ENCODE data around the gene SORBS2. TPM values are rescaled to one million over a fixed set of nuclear protein-coding genes. Genes with fewer than 3 reads are reported as not detected.

SORBS2 gene
- total RNA-seq, 1 donor from 2014 or later, result 103 TPM

DNA sequence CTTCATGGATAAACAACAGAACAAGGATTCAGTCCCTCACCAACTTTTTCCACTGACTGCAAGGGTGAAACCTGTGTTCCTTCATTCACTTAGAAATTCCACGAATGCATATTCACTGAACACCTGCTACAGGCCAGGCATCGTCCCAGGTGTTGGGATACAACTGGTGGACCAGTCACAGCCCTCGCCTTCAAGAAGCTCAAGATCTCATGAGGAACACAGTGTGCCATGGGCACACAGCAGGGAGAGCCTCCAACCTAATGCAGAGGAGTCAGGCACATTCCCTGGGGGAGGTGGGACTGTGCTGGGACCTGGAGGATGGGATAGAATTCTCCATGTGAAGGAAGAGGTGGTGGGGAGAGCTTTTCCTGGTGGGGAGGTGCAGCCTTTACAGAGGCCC lies 169.1 kb downstream of the SORBS2 start:
- DNase-seq (ENCODE audit: low spot score), result no peak

DNA sequence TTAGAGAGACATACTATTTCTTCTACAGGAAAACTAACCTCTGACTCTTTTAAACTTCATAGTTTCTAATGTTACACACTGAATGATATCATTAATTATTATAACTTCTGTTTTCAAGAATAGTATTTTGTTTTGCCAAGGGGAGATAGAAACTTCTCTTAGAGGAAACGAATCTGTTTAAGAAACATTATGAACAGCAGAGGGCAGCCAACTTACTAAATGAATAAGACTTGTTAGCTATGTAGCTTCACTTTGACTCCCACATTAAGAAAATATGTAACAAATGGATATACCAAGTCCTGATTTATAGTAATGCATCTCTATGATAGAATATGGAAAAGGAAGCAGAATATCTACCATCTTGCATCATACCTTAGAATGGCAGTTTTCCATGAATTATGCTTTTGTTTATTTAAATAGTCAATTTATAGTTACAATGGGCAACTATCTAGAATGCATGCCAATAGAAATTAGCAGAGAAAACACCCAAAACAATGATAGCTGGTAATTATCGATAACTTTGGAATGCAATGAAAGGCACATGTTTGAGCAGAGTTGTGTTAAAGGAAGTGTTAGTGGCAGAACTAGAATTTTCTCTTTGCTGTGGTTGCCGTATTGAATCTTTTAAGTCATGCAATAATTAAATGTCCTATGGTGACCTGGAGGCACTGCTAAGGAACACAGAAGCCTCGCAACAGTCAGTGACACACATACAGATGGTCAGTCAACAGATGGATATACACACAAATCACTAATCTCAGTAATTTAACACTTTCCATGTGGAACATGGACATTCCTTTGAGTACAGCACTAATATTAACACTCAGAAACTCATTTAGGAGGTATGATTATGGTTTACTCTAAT lies 171.0 kb downstream of the SORBS2 start:
- no peak for DNase-seq (ENCODE audit: low spot score)

DNA sequence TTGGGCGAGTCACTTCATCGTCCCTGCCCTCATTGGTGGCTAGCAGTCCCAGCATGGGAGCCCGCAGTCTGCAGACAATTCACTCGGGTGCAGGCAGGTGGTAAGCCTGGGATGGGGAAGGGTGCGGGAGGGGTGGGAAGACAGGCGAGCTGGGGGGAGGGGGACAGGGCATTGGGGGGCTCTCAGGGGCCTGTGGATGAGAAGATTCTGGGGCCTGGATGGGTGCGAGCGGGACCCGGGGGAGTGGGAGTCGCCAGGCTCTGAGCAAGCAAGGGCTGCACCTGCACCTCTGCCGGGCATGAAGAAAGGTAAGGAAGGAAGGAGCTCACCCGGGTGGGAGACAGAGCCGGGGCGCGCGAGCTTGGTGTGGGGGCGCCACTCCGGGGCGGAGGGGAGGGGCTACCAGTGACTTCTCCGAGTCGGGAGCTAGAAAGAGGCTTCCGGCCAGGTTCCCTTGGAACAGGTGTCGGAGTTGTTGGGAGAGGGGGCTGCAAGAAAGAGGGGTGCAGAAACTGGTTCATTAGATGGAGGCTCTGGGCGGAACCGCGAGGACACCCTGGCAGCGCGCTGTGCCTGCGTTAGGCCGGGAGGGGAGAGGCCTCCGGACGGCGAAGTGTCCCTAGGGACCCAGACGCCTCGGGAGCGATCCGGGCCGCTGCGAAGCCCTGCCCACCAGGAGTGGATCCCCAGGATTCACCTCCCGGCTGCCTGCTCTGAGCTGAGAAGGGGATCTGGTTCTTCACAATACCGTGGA lies 173.3 kb downstream of the SORBS2 start:
- no peak for DNase-seq (ENCODE audit: low spot score)

DNA sequence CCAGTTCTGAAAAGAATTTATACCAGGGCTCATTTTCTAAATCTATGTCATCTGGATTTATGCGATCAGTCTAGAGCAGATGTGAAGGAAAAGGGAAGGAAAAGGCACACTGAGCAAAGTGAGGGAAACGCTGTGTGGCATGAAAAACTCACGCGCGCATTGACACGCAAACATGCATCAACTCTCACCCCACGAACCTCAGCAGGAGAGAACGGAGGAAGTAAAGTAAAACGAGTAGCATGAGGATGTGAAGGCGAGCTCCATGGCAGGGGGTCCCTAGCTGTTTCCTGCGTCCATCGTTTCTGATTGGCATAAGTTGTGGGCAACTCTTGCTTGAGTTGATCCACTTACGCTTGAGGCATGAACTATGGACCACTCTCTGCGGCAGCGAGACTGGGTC lies 173.9 kb downstream of the SORBS2 start:
- DNase-seq (ENCODE audit: low spot score), result no peak

DNA sequence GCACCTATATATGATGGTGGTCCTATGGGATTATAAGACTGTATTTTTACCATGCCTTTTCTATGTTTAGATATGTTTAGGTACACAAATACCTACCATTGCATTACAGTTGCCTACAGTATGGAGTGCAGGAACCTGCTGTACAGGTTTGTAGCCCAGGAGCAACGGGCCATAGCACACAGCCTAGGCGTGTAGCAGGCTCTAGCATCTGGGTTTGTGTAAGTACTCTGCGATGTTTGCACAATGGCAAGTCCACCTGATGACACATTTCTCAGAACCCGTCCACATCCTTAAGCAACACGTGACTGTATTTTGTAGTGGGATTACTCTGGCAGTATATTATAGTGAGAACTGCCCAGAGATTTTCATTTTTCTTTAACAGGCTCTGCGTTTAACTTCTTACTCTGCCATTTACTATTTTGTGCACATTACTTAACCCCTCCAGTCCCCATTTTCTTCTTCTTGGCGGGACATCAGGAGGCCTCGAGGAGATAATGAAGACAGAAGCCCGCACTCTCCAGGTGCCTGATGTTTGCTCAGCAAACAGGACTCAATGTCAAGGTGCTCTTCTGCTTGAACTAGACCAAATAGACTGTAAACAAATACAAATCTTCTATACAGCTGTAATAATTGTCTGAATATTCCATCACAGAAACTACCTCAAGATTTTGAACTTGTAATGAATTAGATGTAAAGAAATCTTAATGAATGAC lies 174.7 kb downstream of the SORBS2 start:
- no peak for DNase-seq (ENCODE audit: low spot score)

DNA sequence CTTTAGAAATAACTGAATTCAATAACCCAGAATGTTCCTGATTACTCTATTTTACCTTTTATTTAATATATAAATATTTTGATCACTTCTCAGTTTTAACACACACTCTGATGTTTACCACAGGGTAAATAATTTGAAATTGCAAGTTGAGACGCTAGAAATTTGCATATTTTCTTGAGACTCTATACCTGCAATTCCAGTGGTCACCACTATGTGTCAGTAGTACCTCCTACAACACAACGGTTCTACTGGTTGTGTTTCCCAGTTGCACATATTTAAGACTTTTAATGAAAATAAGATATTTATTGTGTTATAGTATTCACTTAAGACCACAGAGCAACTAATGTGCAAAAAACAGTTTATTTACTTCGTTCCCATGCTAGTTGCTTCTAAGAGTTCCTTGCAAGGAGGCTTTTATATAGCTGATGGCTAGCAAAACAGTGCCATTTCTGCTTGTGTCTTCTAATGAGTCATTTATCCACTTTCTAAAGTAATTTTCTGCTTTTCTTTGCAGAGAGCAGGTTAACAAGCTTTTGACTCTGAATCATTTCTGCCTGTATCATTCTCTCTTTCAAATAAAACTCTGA lies 177.8 kb downstream of the SORBS2 start:
- DNase-seq (ENCODE audit: low spot score), result no peak

DNA sequence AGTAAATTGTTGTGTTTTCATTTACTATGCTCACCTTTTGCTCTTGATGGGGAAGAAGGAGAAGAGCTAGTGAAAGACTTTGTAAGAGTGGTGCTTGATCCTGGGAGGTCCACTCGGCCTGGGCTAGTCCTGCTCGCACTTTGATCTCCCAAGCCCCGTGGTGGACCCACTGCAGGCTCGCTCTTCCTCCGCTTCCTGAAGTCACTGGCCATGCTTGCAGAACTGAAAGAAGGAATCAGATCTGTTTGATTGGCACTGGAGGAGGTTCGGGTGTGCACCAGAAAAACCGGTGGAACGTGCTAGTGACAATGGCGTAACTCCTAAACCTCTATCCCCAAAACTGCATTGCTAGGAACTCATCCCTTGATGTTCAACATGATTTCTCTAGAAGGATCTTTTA lies 185.2 kb downstream of the SORBS2 start:
- DNase-seq (ENCODE audit: low spot score), result no peak

DNA sequence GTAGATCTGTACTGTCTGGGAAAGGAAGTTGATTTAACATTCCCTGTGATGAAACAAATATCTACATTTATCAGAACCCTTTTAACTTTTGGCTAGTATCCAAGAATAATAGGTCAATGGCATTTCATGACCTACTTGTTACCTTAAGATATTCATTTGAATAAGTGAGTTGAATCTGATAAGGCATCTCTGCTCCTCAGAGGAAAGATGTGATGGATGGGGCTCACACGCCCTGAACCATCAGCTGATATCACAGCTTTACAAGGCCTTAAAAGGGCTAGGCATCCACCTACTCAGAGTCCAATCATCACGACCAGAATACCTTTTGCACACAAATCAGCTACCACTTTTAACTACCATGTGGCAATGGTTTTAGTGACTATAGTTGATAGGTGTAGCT lies 186.5 kb downstream of the SORBS2 start:
- DNase-seq (ENCODE audit: low spot score), result no peak

DNA sequence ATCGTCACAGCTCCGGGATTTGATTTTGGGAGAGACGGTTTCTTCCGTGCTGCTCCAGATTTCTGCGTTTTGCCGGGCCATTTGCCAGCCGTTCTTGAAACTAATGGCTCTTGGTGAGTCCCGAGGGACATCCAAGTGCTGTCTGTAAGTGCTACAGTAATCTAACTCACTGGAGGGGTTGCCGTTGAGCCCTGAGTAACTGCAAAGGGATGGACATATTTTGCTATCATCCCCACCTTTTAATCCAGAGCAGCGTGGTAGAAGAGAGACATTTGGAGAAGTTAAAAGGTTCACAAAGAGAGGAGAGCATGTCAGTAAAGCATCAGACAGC lies 187.8 kb downstream of the SORBS2 start:
- DNase-seq (ENCODE audit: low spot score), result no peak

DNA sequence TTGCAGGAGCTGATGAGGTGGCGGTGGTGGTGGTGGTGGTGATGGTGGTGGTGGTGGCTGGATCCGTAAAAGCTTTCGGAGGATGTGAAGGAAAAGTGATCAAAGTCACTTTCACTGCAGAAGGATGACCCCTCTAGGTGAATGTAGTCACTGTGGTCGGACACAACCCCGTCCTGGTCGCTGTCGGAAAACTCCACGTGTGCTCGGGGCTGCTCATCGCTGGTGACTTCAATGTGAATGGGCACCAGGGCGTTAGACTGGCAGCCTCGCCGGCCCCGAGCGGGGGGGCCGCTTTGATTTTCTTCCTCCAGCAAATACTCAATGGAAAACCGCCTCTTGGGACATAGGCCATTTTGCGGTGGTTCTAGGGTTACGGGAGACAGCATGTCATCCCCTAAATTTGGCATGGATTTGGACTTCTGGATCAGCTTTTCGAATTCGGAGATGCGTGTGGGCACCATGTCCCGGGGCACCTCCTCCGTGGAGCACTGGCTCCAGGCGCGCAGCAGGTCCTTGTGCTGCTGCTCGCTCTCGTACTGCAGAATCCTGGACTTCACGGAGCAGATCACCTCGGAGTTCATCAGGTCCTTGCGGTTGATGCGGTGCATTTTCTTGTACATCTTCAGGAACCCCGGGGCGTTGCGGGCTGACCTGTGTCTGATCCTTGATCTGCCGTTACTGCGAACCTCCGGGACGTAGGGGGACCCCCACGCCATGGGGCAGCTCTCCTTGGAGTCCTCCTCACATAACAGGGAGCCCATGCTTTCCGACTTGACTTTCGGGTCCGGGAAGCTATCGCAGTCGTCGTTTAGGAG lies 188.3 kb downstream of the SORBS2 start:
- no peak for DNase-seq (ENCODE audit: low spot score)

DNA sequence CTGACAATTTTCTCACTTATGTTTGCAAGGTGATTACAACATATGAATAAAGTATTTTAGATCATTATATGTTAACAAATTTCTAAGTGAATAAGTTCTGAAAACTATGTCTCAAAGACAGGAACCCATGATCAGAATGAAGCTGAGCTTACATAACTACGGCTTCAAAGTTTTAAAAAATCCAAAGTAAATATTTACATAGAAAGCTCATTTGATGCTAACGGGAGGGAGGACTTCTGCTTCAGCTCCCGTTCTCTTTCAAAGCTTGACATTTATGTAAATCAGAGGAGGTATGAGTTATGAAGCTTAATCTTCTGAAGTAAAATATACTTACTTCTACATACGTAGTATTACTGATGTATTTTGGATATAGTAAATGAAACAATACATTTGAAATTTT lies 203.8 kb downstream of the SORBS2 start:
- no peak for DNase-seq (ENCODE audit: low spot score)

DNA sequence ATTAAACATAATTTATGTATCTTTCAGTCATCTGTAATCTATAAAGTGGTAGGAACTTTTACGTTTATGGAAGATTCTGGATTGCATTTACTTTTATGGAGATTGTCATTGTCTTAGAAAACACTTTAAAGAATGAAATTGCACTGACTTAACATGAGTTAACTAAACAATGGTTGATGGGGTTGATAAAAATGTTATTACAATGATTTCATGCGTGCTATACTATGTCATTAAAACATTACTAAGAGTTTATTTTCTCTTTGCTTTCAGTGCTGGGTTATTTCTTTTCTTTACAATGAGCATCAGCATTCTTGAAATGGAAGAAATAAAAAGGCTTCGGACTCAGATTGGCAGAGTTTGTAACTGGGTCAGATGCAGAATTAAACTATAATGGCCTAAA lies 209.6 kb downstream of the SORBS2 start:
- DNase-seq (ENCODE audit: low spot score), result no peak

DNA sequence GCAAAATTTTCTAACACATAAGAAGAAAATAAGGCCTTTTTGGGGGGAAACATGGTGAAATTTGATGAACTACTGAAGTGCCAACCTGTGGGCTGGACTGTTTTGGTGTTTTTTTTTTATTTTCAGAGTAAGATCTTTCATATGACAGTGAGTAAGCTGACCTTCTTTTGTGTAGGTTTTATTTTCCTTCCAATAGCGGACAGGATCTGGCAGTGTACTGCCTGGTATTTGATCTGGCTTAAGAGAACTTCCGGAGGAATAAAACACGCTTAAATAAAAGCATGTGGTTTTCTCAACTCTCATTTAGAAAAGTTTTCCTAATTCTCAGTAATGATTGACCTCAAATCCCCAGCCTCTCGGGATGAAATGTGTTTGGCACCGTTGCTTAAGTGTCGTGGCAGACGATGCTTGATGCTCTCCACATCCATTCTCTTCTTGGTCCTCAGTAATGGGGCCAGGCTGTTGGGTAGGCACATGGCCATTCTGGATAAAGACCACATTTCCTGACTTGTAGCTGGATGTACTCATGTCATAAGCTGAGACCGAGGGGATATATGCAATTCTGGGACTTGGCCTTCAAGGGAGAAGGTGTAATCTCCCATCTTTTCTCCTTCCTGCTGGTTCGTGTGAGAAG lies 211.1 kb downstream of the SORBS2 start:
- no peak for DNase-seq (ENCODE audit: low spot score)

DNA sequence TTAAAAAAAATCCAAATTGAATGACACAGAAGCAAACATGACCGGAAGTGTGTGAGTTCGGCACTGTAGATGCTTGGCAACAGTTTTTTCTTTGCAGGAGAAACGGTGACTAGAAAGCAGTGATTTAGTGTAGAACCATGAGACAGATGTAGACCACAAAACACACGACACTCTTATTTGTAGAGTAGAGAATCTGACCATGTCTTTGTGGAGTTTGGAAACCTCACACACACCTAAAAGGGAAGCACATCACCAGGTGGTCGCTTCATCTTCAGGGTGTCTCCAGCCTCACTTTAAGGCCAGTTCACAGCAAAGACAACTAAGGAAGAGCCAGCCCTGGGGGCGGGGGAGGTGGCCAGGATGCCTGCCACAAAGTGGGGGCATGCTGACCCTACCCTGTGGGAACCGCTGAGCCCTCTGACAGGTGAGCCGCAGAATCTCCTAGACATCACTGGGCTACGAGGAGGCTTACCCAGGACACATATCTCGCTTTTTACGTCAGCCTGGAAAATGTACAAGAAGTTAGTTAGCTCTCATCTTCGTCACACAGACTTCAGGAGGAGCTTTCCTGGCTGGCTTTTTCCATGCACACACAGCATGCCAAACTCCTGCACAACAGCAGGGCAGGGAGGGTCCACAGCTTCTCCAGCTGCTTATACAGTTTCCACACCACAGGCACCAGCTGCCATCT lies 212.3 kb downstream of the SORBS2 start:
- DNase-seq (ENCODE audit: low spot score), result no peak

DNA sequence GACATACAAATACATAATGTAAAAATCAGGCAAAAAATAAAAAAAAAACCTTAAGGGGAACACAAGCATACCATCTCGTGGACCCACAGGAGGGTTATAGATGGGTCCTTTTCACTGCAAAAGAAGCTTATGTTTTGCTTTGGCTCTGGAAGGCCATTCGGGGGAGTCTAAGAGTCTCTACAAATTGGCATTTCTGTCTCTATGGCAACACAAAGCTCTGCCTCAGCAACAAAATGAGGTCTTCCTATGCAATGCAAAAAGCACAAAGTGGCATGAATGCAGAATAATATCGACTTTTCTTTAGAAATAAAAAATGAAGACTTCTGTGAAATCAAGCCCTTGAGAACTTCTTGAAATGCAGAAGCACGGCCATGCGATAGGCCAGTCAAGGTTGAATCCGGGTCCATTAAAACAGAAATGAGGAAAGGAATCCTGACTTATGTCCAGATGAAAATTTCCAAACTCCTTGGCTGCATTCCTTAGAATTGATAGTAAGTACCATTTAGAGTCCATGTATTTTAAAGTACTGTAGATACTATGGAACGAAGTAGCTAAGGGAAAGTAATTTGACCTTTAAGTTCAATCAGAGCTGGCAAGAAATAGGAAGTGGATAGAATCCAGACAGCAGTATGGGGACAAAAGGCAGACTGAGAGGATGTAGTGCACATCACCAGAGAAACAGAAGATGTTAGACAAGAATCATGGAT lies 213.0 kb downstream of the SORBS2 start:
- no peak for DNase-seq (ENCODE audit: low spot score)

DNA sequence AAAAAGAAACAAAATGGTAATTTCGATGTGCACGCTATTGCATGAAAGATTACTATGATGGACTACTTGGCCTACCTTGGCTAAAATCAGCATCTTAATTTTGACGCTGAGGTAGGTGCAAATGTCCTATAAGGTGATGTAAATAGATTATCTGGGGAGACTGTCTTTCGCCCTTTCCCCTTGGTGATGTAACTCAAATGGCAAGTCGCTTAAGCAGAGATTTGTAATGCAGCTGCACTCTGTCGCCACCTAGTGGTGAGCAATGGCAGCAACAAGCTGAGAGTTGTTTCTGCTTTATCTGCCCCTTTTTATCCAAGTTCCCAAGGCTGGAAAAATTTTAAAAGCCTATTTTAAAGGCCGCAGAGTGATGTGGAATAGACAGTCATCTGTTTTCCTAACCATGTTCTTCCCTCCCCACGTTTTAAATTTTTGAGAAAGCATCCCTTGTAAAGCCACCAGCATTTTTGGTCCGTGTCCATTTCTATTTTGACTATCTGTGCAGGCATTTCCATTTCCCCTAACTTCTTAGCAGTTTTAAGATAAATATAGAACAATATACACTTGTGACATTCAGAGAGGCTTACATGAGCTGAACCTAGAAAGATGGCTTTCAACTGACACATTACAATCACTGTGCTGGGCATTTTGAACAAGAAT lies 214.3 kb downstream of the SORBS2 start:
- peak; percentile 76 for DNase-seq (ENCODE audit: low spot score)

DNA sequence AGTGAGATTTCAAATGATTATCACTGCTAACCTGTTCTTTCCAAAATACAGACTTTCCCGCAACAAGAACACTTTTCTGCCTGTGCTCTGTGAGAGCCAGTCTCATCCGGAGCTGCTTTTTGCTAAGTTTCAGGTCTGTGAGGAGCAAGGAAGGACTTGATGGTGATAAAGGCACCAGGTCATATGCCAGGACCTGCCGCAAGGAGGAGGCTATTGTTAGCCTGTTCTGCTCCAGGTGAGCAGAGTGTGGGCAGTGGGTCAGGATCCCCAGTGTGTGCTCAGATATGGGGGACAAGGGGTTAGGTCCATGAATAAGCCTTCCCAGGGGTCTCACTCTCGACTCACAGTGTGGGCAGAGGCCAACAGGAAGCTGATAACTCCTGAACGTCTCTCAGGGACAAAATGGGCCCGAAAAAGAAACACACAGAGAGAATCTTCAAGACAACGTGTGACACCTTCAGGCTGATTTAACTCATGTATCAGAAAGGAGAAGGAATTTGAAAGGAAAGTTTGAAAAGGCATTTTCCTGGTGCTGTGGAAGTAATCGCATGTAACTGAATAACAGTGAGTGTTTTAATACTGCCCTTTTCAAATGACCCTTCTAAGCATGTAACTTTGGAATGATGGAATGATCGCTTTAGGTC lies 219.0 kb downstream of the SORBS2 start:
- DNase-seq (ENCODE audit: low spot score), result no peak

DNA sequence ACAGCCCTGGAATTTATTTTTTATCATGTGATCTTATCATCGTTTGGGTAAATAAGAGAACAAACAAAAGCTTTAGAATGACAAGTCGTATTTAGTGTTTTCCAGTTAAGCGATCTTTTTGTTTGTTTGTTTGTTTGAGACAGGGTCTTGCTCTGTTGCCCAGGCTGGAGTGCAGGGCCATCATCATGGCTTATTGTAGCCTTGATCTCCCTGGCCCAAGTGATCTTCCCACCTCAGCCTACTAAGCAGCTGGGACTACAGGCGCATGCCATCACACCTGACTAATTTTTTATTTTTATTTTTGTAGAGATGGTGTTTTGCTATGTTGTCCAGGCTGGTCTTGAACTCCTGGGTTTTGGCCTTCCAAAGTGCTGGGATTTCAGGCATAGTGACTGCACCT lies 219.6 kb downstream of the SORBS2 start:
- no peak for DNase-seq (ENCODE audit: low spot score)

DNA sequence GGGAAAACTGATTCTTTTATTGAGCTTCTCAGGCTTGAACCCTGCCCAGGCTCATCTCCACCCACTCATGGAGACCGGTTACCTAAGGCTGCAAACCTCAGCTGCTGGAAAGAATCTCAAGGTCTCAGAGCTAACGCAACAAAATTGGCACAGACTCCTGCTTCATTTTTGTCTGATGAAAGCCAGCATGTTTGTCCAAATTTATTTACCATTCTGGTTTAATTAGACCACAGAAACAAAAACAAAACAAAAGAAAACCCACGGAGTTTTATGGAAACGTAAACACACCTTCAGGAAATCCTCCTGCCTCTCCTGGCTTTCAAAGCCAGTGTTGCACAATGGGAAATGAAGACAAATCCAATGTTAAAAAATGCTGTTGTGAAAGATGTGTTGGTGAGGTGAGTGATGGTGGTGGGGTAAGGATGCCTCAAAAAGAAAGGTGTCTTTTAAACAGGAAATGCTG lies 220.3 kb downstream of the SORBS2 start:
- DNase-seq (ENCODE audit: low spot score), result no peak
